Lower leg skin (tissue), 3 donors: Measurements from ENCODE around the gene C2orf72.

Experiments used
- CTCF ChIP-seq, 3 donors: fragments of 450-650 bp; IDR thresholded peaks; one replicate each; pipeline ENCODE4 v1.5.1; 2016; ENCODE audit warnings: antibody characterized with exemption in 3 of 3, mild to moderate bottlenecking in 3 of 3, moderate library complexity in 2 of 3
- POLR2A ChIP-seq, 2 donors: fragments of 450-650 bp; IDR thresholded peaks; one replicate each; pipeline ENCODE4 v1.6.1; 2016 to 2017; ENCODE audit warnings: antibody characterized with exemption in 2 of 2, mild to moderate bottlenecking in 1 of 2, moderate library complexity in 1 of 2

GRCh38 chr2:231088754-231089153 lies 51.4 kb downstream of the C2orf72 start:
- TF ChIP-seq CTCF (IDR thresholded peaks at IDR 0.05) (no peak), POLR2A (IDR thresholded peaks at IDR 0.05) (no peak)
